Stimulated activated CD4-positive, alpha-beta T cell treated with anti-CD3 and anti-CD28 coated beads, Interleukin-4, amount 100 ng/mL, for 1 hour (primary cell): ENCODE measurements around the gene UBE2E2.

Source experiments
- DNase-seq: peaks from one replicate; pipeline ENCODE4 v3.0.0-alpha.2; 2020

Gene UBE2E2

GRCh38 chr3:23446301-23446700 is 243.2 kb downstream of the UBE2E2 start:
- no peak for DNase-seq

GRCh38 chr3:23448998-23449537 is 245.9 kb downstream of the UBE2E2 start:
- DNase-seq, result no peak

GRCh38 chr3:23450051-23450450 is 246.9 kb downstream of the UBE2E2 start:
- no peak for DNase-seq

- no peak for DNase-seq
Observed at GRCh38 chr3:23450806-23451205, 247.7 kb downstream of the UBE2E2 start.

GRCh38 chr3:23452408-23452807 is 249.3 kb downstream of the UBE2E2 start:
- DNase-seq, result no peak

GRCh38 chr3:23455084-23455483 is 252.0 kb downstream of the UBE2E2 start:
- no peak for DNase-seq

DNA sequence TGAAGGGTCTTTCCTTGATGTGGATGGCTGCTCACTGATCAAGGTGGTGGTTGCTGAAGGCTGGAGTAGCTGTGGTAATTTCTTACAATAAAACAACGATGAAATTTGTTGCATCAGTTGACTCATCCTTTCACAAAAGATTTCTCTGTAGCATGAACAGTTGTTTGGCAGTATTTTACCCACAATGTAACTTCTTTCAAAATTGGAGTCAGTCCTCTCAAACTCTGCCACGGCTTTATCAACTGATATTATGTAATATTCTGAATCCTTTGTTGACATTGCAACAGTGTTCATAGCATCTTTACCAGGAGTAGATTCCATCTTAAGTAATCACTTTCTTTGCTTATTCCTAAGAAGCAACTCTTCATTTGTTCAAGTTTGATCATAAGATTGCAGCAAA is 252.6 kb downstream of the UBE2E2 start:
- no peak for DNase-seq

- DNase-seq, result no peak
Observed at GRCh38 chr3:23457697-23458096, 254.6 kb downstream of the UBE2E2 start.

- no peak for DNase-seq
Observed at GRCh38 chr3:23459465-23459864, 256.3 kb downstream of the UBE2E2 start.

GRCh38 chr3:23459889-23460546 is 256.9 kb downstream of the UBE2E2 start:
- DNase-seq, result no peak

DNA sequence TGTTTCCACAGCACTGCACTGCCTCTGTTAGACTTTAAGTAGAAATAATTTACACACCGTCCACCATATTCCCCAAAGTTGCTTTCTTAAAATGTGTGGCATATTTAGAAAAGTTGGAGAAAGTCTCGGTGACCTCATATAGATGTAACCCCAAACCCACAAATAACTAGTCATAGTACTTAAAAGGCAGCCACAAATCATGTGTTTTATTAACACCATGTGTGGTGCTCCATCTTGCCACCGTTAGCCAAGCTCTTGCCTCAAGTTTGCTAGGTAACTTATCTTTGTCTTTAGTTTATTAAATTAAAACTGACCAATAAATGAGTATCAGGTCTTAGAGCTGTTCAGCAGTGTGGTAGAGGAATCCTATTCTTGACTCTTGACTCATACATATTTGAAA is 257.9 kb downstream of the UBE2E2 start:
- no peak for DNase-seq

- DNase-seq, result no peak
Observed at GRCh38 chr3:23463791-23464190, 260.7 kb downstream of the UBE2E2 start.

DNA sequence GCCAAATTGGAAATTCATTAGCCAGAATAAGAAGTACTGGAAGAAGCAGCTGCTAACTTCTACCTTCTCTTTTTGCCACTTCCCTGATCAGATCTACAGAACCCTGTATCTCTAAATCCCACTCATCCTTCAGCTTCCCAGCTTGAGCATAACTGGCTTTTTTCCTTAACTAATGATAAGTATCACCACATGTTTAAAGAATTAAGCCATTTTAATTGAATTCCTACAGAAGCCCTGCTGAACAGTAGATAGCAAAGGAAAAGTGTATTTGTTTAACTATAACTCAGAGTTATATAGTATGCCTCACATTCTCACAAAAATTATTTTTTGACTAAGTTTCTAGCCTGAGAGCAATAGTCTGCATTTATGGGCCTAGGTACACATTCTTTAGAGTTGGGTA is 262.4 kb downstream of the UBE2E2 start:
- DNase-seq, result no peak

DNA sequence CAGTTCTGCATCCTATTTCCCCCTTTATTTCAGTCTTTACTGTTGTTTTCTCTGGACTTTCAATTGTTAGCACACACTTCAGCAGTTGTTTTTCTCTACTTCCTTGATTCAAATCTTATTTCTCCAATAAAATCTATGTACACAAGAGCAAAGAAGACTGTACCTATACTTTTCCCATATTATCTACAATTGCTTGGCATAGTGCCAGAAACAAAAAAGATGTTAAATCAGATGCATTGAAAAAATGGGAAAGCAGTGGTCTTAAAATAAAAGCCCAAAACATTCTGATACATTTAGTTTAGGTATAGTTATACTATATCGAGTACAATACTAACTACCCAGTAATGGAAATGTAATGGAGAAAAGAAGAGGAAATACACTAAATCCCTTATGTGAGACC is 265.1 kb downstream of the UBE2E2 start:
- DNase-seq, result no peak

DNA sequence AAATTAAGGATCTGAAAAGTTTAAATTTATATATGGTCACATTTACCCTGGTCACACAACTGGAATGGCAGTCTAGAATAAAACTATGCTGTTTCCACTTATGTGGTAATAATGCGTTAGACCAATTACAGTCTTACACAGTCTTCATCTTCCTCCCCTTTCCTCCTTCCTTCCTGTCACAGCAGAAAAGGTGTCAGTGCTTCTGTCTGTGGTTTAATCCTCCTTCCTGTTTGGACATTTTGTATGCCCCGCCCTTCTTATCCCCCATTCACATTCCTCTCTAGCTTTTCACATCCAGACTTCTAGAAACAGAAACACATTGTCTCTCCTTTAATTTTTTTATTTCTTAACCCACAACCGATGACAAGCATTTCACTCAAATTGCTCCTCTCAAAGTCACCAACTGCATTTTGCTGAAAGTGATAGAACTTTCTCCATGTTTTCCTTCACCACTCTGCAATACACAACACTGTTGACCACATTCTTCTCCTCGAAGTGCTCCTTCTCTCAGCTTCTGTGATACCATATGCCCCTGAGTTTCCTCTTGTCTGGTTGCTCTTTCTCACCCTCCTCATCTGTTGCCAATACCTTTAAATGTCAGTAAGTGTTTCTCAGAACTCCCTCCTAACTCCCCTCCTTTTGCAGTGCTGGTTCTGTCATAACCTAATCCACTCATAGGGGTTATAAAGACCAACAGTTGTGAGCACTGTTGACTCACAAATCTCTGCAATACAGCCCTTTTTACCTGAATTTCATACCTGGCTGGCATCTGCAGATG is 271.6 kb downstream of the UBE2E2 start:
- DNase-seq, result no peak

DNA sequence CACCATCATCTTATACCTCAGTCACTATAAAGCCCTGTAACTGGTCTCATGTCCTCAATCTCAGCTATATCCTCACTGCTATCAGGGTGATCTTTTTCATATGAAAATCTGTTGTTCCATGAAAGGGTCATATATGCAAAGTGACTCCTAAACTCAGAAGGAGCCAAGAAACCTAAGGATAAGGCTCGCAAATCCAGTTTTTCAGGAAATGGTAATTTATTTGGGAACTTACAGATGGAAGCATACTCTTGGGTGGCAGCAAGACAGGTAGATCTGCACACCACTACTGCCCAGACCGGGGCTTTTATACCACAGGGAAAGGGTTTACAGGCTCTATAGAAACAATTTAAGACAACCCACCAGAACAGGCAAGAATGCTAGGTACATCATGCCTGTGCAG is 272.3 kb downstream of the UBE2E2 start:
- no peak for DNase-seq

- DNase-seq, result no peak
Observed at GRCh38 chr3:23479026-23479425, 275.9 kb downstream of the UBE2E2 start.

GRCh38 chr3:23479615-23480328 is 276.6 kb downstream of the UBE2E2 start:
- DNase-seq, result no peak

DNA sequence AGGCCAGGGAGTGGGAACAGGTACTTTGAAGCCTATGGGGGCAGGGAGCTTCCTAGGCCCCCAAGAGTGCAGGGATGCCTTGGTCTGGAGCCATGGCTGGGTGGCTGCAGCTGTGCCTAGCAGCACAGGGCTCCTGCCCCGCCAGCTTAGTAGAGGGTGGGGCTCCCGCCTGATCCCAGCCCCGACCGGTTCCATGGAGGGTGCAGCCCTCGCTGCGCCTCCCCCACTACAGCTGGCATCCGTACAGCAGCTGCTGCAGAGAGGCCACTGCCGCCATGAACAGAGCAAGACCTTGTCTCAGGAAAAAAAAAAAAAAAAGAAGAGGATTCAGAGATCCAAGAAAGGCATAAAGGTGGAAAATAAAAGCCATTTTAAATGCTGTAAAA is 277.2 kb downstream of the UBE2E2 start:
- no peak for DNase-seq

DNA sequence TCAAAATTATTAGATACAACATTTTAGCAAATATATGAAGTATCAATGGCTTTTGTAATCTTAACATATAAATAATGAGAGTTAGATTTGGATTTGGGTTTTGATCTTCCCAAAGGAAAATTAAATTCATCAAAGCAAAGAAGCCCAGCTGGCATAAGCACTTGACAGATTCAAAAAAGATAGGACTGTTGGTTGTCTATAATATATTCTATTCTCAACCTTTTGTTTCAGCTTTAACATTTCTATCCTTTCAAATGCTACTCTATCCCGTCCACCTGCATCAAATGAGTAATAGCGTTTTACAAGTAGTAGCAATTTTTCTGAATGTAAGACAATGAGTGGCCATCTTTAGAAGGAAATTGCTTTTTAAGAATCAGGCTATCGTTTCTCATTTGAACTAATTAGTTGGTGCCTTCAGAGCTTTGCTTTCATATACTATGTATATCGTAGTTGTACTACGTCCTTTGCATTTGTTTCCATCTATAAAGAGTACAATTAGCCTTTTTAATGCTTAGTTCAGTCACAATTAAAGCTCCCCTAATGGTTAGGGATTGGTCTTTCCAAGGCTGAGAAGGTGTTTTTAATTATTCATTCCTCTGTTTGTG is 278.0 kb downstream of the UBE2E2 start:
- no peak for DNase-seq

DNA sequence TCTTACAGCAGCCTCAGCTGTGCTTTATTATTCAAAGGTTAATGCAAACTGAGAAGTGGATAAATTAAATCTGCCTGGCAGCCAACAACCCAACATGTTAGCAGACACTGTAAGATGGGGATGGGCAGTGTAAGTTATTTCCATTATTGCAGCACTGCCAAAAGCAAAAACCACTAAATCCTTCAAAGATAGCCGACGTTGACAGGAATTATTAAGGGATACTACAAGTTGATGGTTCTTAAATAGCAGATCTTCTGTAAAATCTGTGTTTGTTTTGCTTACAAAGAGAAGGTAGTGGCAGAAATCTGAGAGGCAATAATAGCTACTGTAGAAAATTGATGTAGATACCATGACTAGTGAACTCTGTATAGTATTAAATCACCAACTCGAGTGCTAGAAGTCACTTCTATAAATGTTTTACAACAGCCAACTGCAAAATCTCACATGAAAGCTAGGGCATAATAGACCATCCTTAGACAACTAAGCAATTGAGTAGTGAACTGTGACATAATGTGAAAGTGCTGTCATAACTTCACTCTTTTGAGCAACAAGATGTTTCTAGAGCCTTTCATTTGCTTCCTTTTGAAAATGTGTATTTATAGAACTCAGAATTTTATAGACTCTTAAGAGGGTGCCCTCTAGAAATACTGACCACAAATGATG is 278.6 kb downstream of the UBE2E2 start:
- no peak for DNase-seq

DNA sequence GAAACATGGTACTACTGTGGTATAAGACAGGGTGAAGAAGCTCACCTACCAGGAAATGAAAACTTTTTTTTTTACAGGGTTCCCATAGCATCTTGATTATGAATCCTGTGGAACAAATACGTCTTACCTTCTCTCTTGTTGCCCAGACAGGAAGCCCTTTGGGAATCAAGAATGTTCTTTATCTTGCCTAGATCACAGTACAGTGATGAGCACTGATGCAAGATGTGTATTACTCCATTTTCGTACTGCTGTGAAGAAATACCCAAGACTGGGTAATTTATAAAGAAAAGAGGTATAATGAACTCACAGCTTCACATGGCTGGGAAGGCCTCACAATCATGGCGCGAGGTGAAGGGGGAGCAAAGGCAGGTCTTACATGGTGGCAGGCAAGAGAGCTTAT is 281.3 kb downstream of the UBE2E2 start:
- DNase-seq, result no peak

GRCh38 chr3:23485922-23486321 is 282.8 kb downstream of the UBE2E2 start:
- no peak for DNase-seq
